HG03095 (cell line): ENCODE measurements around the gene TP53TG5.

Experiments
- ATAC-seq: cut with Tn5 transposase; IDR thresholded peaks from one replicate; pipeline ENCODE4 v1.9.1; 2021; ENCODE audit warnings: moderate library complexity; ENCODE audit not compliant: unreplicated experiment

The TP53TG5 gene

GRCh38 chr20:45406260-45407066 lies 28.3 kb upstream of the TP53TG5 start:
- ATAC-seq: no peak

- no peak for ATAC-seq
Observed at GRCh38 chr20:45405571-45406259, 27.6 kb upstream of the TP53TG5 start.

- ATAC-seq: no peak
Observed at GRCh38 chr20:45404438-45404837, 26.3 kb upstream of the TP53TG5 start.

DNA sequence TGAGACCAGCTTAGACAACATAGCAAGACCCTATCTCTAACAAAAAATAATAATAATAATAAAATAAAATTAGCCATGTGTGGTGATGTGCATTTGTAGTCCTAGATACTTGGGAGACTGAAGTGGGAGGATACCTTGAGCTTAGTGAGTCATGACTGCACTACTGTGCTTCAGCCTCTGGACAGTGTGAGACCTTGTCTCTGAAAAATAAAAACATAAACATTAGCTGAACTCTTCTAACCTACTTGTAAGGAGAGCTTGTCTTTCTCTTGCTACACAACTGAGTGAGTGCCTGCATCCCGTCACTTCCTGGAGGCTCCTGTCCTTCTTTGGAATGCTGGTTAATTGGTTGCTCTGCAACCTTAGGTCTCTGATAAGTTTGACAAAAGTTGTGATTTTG lies 24.8 kb upstream of the TP53TG5 start:
- no peak for ATAC-seq

DNA sequence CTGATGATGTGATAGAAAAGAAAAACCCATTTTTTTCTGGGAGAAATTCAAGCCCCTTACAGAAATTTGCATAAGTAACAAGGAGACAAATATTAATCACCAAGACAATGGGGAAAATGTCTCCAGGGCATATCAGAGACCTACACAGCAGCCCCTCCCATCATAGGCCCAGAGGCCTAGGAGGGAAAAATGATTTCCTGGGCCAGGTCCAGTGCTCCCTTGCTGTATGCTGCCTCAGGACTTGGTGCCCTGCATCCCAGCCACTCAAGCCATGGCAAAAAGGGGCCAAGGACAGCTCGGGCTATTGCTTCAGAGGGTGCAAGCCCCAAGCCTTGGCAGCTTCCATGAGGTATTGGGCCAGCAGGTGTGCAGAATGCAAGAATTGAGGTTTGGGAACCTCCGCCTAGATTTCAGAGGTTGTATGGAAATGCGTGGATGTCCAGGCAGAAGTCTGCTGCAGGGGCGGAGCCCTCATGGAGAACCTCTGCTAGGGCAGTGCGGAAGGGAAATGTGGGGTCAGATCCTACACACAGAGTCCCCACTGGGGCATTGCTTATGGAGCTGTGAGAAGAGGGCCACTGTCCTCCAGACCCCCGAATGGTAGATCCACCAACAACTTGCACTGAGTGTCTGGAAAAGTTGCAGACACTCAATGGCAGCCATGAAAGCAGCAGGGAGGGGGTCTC lies 22.4 kb upstream of the TP53TG5 start:
- ATAC-seq: no peak

DNA sequence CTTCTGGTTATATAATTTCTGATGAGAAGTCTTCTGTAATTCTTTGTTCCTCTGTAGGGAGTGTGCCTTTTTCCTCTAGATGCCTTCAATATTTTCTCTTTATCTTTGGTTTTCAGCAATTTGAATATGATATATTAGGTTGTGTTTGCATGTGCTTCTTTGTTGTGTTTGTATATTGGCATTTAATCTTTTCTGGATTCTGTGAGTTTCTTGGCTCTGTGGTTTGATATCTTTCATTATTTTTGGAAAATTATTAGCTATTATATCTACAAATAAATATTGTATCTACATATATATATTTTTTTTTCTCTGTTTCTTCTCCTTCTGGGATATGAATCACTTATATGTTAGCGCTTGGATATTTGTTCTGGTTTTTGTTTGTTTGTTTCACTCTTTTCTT lies 20.9 kb upstream of the TP53TG5 start:
- no peak for ATAC-seq

DNA sequence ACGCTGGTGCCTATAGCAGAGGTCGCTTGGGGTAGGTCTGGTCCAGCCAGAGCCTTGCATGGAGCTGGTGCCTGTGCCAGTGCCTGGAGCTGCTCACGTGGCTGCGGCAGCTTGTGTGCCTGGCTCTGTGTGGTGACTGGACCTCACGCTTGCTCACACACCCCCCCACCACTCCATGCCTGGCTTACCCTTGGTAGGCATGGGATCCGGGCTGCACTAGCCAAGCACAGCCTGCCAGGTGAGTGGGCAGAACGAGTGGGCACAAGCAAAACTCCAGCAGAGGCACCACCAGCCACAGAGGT lies 16.9 kb upstream of the TP53TG5 start:
- ATAC-seq: no peak

- no peak for ATAC-seq
Observed at GRCh38 chr20:45394221-45395113, 16.3 kb upstream of the TP53TG5 start.

GRCh38 chr20:45392733-45393132 lies 14.6 kb upstream of the TP53TG5 start:
- no peak for ATAC-seq

DNA sequence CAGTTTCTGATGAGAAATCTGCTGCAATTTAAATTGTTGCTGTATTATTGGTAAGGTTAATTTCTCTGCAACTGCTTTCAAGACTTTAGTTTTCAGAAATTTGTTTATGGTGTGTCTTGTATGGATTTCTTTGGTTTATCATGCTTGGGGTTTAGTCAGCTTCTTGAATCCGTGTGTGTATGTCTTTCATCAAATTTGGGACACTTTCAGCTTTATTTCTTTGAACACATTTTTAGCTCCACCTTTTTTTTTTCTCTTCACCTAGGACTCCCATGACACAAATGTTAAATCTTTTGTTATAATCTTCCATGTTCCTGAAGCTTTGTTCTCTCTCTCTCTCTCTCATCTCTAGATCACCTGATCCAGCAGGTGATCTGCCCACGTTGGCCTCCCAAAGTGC lies 13.4 kb upstream of the TP53TG5 start:
- ATAC-seq: no peak

DNA sequence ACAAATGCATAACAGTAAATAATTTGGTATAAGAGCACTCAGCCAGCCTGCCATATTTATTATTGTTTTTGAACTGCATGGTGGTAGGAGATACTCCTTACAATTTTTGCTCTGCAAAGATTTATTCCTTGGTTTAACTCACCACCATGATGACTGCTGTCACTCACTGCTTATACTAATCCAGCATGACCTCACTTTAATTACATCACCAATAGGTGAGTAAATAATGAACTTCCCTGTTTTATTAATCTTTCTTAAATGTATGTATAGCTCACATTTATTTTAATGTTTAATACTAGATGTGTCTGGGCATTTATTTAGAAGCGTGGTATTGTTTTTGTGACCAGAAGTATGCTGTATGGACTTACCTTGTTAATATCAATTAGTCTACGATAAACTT lies 12.8 kb upstream of the TP53TG5 start:
- no peak for ATAC-seq

DNA sequence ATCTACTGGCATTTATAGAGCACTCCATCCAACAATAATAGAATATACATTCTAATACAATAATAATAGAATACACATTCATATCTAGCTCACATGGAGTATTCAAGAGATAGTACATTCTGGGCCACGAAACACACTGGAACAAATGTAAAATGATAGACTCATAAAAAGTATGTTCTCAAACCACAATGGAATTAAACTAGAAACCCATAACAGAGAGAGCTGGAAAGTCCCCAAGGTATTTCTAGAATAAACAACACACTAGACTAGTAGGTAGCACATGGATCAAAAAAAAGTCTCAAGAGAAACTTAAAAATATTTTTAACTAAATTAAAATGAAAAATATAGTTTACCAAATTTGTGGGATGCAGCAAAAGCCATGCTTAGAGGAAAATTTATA lies 9.1 kb upstream of the TP53TG5 start:
- no peak for ATAC-seq

GRCh38 chr20:45377269-45377668 lies 856 bp downstream of the TP53TG5 start:
- no peak for ATAC-seq

- ATAC-seq: no peak
Observed at GRCh38 chr20:45374966-45375365, 3.2 kb downstream of the TP53TG5 start.

- no peak for ATAC-seq
Observed at GRCh38 chr20:45374101-45374467, 4.0 kb downstream of the TP53TG5 start.

DNA sequence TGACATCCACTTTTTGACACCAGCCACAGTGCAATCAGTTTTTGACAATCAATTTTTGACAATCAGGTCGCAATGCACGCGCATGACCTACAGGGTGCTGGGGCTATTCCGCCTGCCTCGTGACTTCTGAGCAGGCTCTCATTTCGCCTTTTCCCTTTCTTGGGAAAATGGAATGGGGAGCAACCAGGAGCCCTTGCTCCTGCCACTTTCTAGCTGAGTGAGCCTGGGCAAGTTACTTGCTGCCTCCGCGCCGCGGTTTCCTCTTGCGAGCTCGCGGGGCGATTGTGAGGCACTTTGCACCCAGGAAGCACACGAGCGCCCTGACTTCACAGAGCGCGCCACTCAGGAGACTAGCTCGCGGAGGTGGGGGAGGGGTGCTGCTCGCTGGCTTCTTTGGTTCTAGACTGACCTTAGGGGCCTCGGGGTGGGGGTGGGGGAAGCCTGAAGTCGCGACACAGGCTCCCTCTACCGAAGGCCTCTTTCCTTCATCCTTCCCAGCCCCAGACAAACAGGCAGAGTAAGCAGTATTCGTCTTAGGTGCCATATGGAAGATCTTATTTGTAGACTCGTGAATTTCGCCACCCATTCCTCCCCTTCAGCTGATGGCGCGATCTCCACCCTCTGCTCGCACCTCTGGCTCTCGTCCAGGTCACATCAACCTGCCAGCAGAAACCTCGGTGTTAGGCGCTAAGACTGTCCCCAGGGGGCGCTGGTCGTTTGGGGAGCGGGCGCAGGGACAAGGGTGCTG lies 4.6 kb downstream of the TP53TG5 start:
- no peak for ATAC-seq

DNA sequence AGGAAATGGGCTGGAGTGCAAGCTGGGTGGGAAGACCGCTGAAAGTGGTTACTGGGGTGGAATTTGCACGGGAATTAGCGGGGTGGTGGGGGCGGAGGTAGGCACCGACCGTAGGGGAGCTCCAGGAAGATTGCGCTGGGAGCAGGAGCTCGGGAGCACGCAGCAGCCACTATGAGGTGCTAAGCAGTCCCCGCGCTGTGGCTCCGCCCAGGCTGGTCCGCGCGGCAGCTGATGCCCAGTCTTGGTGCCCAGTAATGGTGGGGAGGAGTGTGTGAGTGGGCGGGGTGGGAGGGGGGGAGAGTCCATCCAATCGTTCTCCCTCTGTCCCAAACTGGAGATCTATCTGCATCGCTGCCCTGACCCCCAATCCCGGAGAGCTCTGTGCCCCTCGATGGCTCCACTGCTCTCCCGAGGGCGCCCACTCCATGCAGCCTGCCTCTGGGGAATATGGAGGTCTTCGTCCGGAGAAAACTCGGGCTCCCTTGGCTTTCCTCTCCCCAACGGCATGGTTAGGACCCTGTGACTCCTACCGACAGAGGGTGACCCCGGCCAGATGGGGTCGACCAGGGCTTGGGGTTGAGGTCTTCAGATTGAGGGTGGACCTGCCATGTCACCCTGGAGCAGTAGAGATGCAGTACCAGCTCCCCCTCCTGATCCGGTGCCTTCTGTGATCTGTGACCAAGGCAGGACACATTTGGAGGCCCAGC lies 5.3 kb downstream of the TP53TG5 start:
- ATAC-seq: no peak

- no peak for ATAC-seq
Observed at GRCh38 chr20:45372241-45372640, 5.9 kb downstream of the TP53TG5 start.

DNA sequence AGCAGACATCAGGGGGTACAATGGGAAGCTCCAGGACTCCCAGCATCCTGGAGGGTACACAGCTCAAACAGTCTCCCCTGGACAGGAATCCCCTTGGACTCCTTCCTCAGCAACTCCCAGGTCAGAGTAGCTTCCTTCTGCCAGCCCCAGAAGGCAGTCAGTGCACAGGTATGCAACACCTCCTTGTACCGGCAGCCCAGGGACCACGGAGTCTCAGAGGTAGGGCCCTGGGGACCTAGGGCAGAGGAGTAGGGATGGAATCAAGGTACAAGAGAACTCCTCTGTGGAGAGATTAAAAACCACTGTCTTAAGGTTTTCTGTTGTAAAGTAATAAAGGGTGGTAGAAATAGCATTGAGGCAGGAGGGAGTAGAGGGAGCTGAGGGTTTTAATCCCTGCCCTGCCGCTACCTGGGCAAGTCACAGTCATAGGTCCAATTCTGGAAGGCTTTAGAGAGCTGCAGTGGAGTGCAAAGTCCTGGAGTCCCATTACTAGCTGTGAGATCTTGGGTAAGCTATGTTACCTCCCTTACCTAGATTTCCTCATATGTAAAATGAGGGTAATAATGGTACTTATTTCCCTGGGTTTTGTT lies 7.5 kb downstream of the TP53TG5 start:
- ATAC-seq: no peak
